PC-3 (cell line): ENCODE data around the gene ZW10. TPM values are rescaled to one million over a fixed set of nuclear protein-coding genes. Genes with fewer than 3 reads are reported as not detected.

ENCODE experiments used
- ATAC-seq: fragments of 200-7000 bp; cut with Tn5 transposase; 2 replicates; pipeline ENCODE4 v1.9.1; 2020; ENCODE audit warnings: mild to moderate bottlenecking, moderate library complexity
- BruUV-seq: library from RNA; stranded (reverse); fragments of 400-500 nt; replicated peaks from 2 replicates; lab custom pipeline; 2021; lab: Mats Ljungman, UMichigan
- CTCF ChIA-PET: fragments of 300-600 bp; sonication (Branson Sonifier 250); formaldehyde crosslinking; loops from one replicate; lab custom pipeline; 2022; ENCODE audit warnings: antibody characterized with exemption; lab: Charles Lee
- POLR2A ChIA-PET: fragments of 300-600 bp; sonication (Branson Sonifier 250); formaldehyde crosslinking; loops from one replicate; lab custom pipeline; 2022; ENCODE audit warnings: antibody characterized with exemption; ENCODE audit not compliant: unreplicated experiment; lab: Charles Lee
- DNase-seq: peaks from one replicate; pipeline ENCODE4 v3.0.0-alpha.2; 2015
- H2AFZ ChIP-seq: fragments of 300-600 bp; sonication (generic); 2 replicates; pipeline ENCODE4 v1.6.0; 2016; ENCODE audit warnings: antibody characterized with exemption, low read length
- H3F3A ChIP-seq: fragments of 300-600 bp; sonication (generic); one replicate; pipeline ENCODE4 v1.6.0; 2017; ENCODE audit warnings: antibody characterized with exemption, low read length, control low read depth, mild to moderate bottlenecking; ENCODE audit not compliant: unreplicated experiment
- H3K27ac ChIP-seq: fragments of 300-600 bp; sonication (generic); 2 replicates; pipeline ENCODE4 v1.5.1; 2016; ENCODE audit warnings: mild to moderate bottlenecking, low read length
- H3K27me3 ChIP-seq: fragments of 300-600 bp; sonication (generic); 2 replicates; pipeline ENCODE4 v1.6.1; 2016; ENCODE audit warnings: low read length, mixed read lengths
- H3K36me3 ChIP-seq: fragments of 300-600 bp; sonication (generic); 2 replicates; pipeline ENCODE4 v1.6.1; 2016; ENCODE audit warnings: low read depth, mixed run types, low read length, mixed read lengths
- H3K4me1 ChIP-seq: fragments of 300-600 bp; sonication (generic); 2 replicates; pipeline ENCODE4 v1.5.1; 2016; ENCODE audit warnings: low read length; ENCODE audit not compliant: insufficient read depth
- H3K4me2 ChIP-seq: fragments of 300-600 bp; sonication (generic); 2 replicates; pipeline ENCODE4 v1.6.0; 2016; ENCODE audit warnings: low read length
- H3K4me3 ChIP-seq: fragments of 300-600 bp; sonication (generic); 2 replicates; pipeline ENCODE4 v1.5.1; 2016; ENCODE audit warnings: mild to moderate bottlenecking, low read length, mixed read lengths
- H3K79me2 ChIP-seq: fragments of 300-600 bp; sonication (generic); 2 replicates; pipeline ENCODE4 v1.6.1; 2017; ENCODE audit warnings: low read length, mixed read lengths
- H3K9ac ChIP-seq: fragments of 300-600 bp; sonication (generic); 2 replicates; pipeline ENCODE4 v1.6.0; 2016; ENCODE audit warnings: mild to moderate bottlenecking, low read length
- H3K9me2 ChIP-seq: fragments of 300-600 bp; sonication (generic); replicated peaks from 2 replicates; pipeline ENCODE4 v1.6.1; 2016; ENCODE audit warnings: mixed run types, low read length, mixed read lengths
- H3K9me3 ChIP-seq: fragments of 300-600 bp; sonication (generic); 2 replicates; pipeline ENCODE4 v1.6.1; 2016; ENCODE audit warnings: low read length, mixed read lengths
- H4K20me1 ChIP-seq: fragments of 300-600 bp; sonication (generic); 2 replicates; pipeline ENCODE4 v1.6.1; 2016; ENCODE audit warnings: low read length, mixed read lengths
- CTCF ChIP-seq: fragments of 300-600 bp; sonication (generic); conservative IDR thresholded peaks from 2 replicates; pipeline ENCODE4 v1.5.1; 2017; ENCODE audit warnings: antibody characterized with exemption, low read depth, mild to moderate bottlenecking, low read length
- EZH2 ChIP-seq: fragments of 300-600 bp; sonication (generic); IDR thresholded peaks from one replicate; pipeline ENCODE4 v1.6.1; 2017; ENCODE audit warnings: antibody characterized with exemption, mild to moderate bottlenecking, low read length; ENCODE audit not compliant: unreplicated experiment
- EZH2phosphoT487 ChIP-seq: fragments of 300-600 bp; sonication (generic); IDR thresholded peaks from 2 replicates; pipeline ENCODE4 v1.6.1; 2018; ENCODE audit warnings: mild to moderate bottlenecking, antibody characterized with exemption, low read length, borderline replicate concordance
- intact Hi-C: fragments of 100-400 bp; cut with micrococcal nuclease; formaldehyde crosslinking; loops from 2 replicates; pipeline ENCODE4 v1.9.0; 2023
- total RNA-seq: library from RNA; depleted of rRNA; stranded (reverse); fragments of >200 nt; gene quantifications from 2 replicates; pipeline ENCODE4 v1.2.3, GENCODE V29; 2014

The ZW10 gene
- total RNA-seq, 1 experiment from 2014 or later: 38.4 TPM

- no peak overlapping the region for H3K4me2 ChIP-seq
- no peaks in the 10 kb centered on the region for H3K9me2 ChIP-seq
- no peaks in the 10 kb centered on the region for H3K27me3 ChIP-seq
- no peak overlapping the region for H3K4me3 ChIP-seq
- ChIA-PET POLR2A (no interaction called here), CTCF (no interaction called here)
- peaks cover 13% of the 10 kb centered on the region; the same call in 1 of the 2 replicates for H3K36me3 ChIP-seq
- intact Hi-C loops: no loop called here
- DNase-seq (no peak), ATAC-seq (no peak)
- no peak overlapping the region for H2AFZ ChIP-seq
- TF ChIP-seq EZH2 (no peak), EZH2phosphoT487 (no peak), CTCF (no peak)
- H3K4me1 ChIP-seq: peaks cover 8% of the 10 kb centered on the region; the same call in 1 of the 2 replicates
- no peaks in the 10 kb centered on the region for H3K79me2 ChIP-seq
- no peaks in the 10 kb centered on the region for H3K9me3 ChIP-seq
- H3K9ac ChIP-seq: no peak overlapping the region
- H3F3A ChIP-seq: no peaks in the 10 kb centered on the region
- BruUV-seq: no TSS peak
- no peak overlapping the region for H3K27ac ChIP-seq
- no peaks in the 10 kb centered on the region for H4K20me1 ChIP-seq
Observed at GRCh38 chr11:113728814-113729213, 44.7 kb downstream of the ZW10 start.

DNA sequence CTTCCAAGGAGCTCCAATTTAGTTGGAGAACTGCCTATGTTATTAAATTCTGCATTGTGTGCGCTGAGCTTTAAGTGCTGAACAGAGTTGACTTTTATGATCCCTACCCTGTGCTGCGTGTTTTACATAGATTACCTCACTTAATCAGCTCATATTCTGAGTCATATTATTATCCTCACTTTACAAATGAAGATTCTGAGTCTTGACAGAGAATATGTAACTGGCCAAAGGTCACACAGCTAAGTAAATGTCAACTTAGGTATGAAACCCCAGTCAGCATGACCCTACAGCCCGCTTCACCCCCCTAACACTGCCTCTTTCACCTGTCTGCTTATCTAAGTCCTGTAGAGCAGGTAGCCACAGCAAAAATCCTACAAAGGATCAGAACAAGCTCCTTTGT, 47.6 kb downstream of the ZW10 start:
- TF ChIP-seq EZH2phosphoT487: no peak
- no peak for TF ChIP-seq EZH2
- Histone ChIP-seq H4K20me1 (no peaks in the 10 kb centered on the region), H2AFZ (no peak overlapping the region), H3K9me2 (no peaks in the 10 kb centered on the region), H3K27me3 (no peaks in the 10 kb centered on the region), H3K9me3 (no peaks in the 10 kb centered on the region), H3K79me2 (no peaks in the 10 kb centered on the region), H3K4me3 (no peak overlapping the region), H3K4me1 (peaks cover 8% of the 10 kb centered on the region; the same call in 1 of the 2 replicates), H3K4me2 (no peak overlapping the region), H3F3A (no peaks in the 10 kb centered on the region), H3K36me3 (no peaks in the 10 kb centered on the region), H3K9ac (no peak overlapping the region), H3K27ac (no peak overlapping the region)
- ChIA-PET CTCF (interaction anchor here (0.6 kb wide), 1 partner anchor 50 kb away, joined by 3 read pairs; no protein-coding TSS in a partner anchor), POLR2A (interaction anchor here (0.6 kb wide), 2 partner anchors 73 to 294 kb away, joined by 3 to 7 read pairs; no protein-coding TSS in a partner anchor)
- intact Hi-C loops: no loop called here
- DNase-seq (peak; percentile 11), ATAC-seq (peak; percentile 44; the same call in 1 of the 2 replicates)
- no TSS peak for BruUV-seq

GRCh38 chr11:113725407-113725806, 48.1 kb downstream of the ZW10 start:
- Histone ChIP-seq H3K4me2 (no peak overlapping the region), H3K36me3 (no peaks in the 10 kb centered on the region), H3K4me3 (no peak overlapping the region), H3K4me1 (peaks cover 8% of the 10 kb centered on the region; the same call in 1 of the 2 replicates), H3K9me3 (no peaks in the 10 kb centered on the region), H3K9me2 (no peaks in the 10 kb centered on the region), H2AFZ (no peak overlapping the region), H3K79me2 (no peaks in the 10 kb centered on the region), H3K9ac (no peak overlapping the region), H3K27ac (no peak overlapping the region), H3K27me3 (no peaks in the 10 kb centered on the region), H4K20me1 (no peaks in the 10 kb centered on the region), H3F3A (no peaks in the 10 kb centered on the region)
- no TSS peak for BruUV-seq
- ATAC-seq (0 out of 2 replicates have a peak, but pooled peaks have one; percentile 11), DNase-seq (peak; percentile 34)
- intact Hi-C loops: no loop called here
- ChIA-PET POLR2A (interaction anchor here (0.6 kb wide), 2 partner anchors 73 to 294 kb away, joined by 3 to 7 read pairs; no protein-coding TSS in a partner anchor), CTCF (interaction anchor here (0.6 kb wide), 1 partner anchor 50 kb away, joined by 3 read pairs; no protein-coding TSS in a partner anchor)
- TF ChIP-seq EZH2: no peak
- TF ChIP-seq CTCF: peak; percentile 45
